Fibroblast of lung (primary cell): ENCODE results near the gene CDR2. TPM values are rescaled to one million over a fixed set of nuclear protein-coding genes. Genes with fewer than 3 reads are reported as not detected.

ENCODE experiments used
- DNase-seq, 2 donors: peaks; one replicate each; pipeline versions ENCODE4 v3.0.0 to v3.0.0-alpha.2; 2010; ENCODE audit warnings: low read depth in 2 of 2
- H2AFZ ChIP-seq: 2 replicates; pipeline ENCODE4 v1.5.1; 2012; ENCODE audit warnings: low read length, control low read depth, inconsistent platforms
- H3K27ac ChIP-seq: 2 replicates; pipeline ENCODE4 v1.5.1; 2011; ENCODE audit warnings: low read length, control low read depth; ENCODE audit not compliant: insufficient read depth
- H3K27me3 ChIP-seq: 2 replicates; pipeline ENCODE4 v1.5.1; 2011; ENCODE audit warnings: mild to moderate bottlenecking, low read length; ENCODE audit not compliant: control insufficient read depth, insufficient read depth
- H3K36me3 ChIP-seq: 2 replicates; pipeline ENCODE4 v1.5.1; 2011; ENCODE audit warnings: low read length; ENCODE audit not compliant: control insufficient read depth, insufficient read depth
- H3K4me1 ChIP-seq: 2 replicates; pipeline ENCODE4 v1.5.1; 2011; ENCODE audit warnings: low read length; ENCODE audit not compliant: control insufficient read depth, insufficient read depth; ENCODE audit errors: extremely low read depth
- H3K4me2 ChIP-seq: 2 replicates; pipeline ENCODE4 v1.5.1; 2011; ENCODE audit warnings: low read length, control low read depth; ENCODE audit not compliant: insufficient read depth; ENCODE audit errors: extremely low read depth
- H3K4me3 ChIP-seq, 4 experiments: fragments of 200-600 bp in 1 of 4; sonication (generic) in 1 of 4; replicated peaks in 1 of 4; 2 replicates each; pipeline ENCODE4 v1.5.1; 2011 to 2016; ENCODE audit warnings: low read length in 4 of 4, low read depth in 3 of 4, mild to moderate bottlenecking in 3 of 4, control low read depth in 2 of 4, inconsistent platforms in 1 of 4, mixed read lengths in 1 of 4; ENCODE audit not compliant: insufficient read depth in 1 of 4; ENCODE audit errors: control extremely low read depth in 1 of 4
- H3K79me2 ChIP-seq: 2 replicates; pipeline ENCODE4 v1.5.1; 2012; ENCODE audit warnings: mild to moderate bottlenecking, low read length, inconsistent platforms; ENCODE audit not compliant: control insufficient read depth, insufficient read depth
- H3K9ac ChIP-seq: 2 replicates; pipeline ENCODE4 v1.5.1; 2011; ENCODE audit warnings: mild to moderate bottlenecking, low read length, control low read depth; ENCODE audit not compliant: insufficient read depth
- H3K9me3 ChIP-seq: 2 replicates; pipeline ENCODE4 v1.5.1; 2012; ENCODE audit warnings: low read depth, low read length; ENCODE audit not compliant: control insufficient read depth, insufficient read depth
- H4K20me1 ChIP-seq: 2 replicates; pipeline ENCODE4 v1.5.1; 2011; ENCODE audit warnings: low read length; ENCODE audit not compliant: control insufficient read depth, insufficient read depth; ENCODE audit errors: extremely low read depth
- EZH2 ChIP-seq: IDR thresholded peaks from 2 replicates; pipeline ENCODE4 v1.5.1; 2012; ENCODE audit warnings: low read length, control low read depth, mild to moderate bottlenecking; ENCODE audit errors: missing control alignments
- polyA plus RNA-seq, 2 donors: library from polyadenylated mRNA; depleted of rRNA in 1 of 2; stranded (reverse) in 1 of 2; unstranded in 1 of 2; fragments of >200 nt; gene quantifications; 2 replicates each; pipeline ENCODE4 v1.2.1, GENCODE V29; 2011 to 2012; ENCODE audit warnings: missing spikeins in 1 of 2
- total RNA-seq: library from RNA; depleted of rRNA; stranded (reverse); fragments of >200 nt; gene quantifications from 2 replicates; pipeline ENCODE4 v1.2.1, GENCODE V29; 2014
- TF ChIP-seq, protein P1 (sequence below), 2 donors: IDR thresholded peaks in 1 of 2; conservative IDR thresholded peaks in 1 of 2; 1 replicate in 1 of 2; 2 replicates in 1 of 2; pipeline ENCODE4 v1.5.1; 2011 to 2012; ENCODE audit warnings: low read length in 2 of 2, control low read depth in 1 of 2, inconsistent platforms in 1 of 2, low read depth in 1 of 2, mild to moderate bottlenecking in 1 of 2

CDR2 gene
- total and polyA plus RNA-seq, 2 donors (not counting 1 experiment from before 2014, with no cell fraction given), result 60.1 to 73.8 TPM

DNA sequence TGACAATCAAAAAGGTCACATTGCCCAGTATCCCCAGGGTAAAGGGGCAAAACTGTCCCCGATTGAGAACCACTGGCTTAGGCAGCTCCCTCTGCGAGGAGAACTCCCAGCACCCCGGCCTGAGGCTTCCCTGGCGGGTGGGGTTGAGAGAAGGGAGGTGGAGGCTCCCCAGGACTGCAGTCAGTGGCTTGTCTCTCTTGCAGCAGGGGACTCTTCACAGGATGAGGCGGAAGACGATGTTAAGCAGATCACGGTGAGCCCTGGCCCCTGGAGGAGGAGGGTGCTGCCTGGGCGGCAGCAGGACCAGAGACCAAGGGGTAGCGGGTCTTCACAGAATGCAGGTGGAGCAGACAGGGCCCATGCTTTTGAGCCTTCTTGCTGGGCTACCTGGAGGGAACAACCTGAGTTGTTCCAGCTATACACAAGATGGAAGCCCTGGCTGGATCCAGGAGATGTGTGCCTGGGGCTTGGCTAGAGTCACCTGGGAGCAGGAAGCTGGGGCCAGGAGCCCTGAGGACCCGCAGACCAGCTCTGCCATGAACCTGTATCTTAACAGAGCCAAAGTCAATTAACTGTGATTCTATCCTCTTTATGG is 60.4 kb downstream of the CDR2 start:
- peaks cover 15% of the 10 kb centered on the region for H3K36me3 ChIP-seq
- TF ChIP-seq, protein P1, sequence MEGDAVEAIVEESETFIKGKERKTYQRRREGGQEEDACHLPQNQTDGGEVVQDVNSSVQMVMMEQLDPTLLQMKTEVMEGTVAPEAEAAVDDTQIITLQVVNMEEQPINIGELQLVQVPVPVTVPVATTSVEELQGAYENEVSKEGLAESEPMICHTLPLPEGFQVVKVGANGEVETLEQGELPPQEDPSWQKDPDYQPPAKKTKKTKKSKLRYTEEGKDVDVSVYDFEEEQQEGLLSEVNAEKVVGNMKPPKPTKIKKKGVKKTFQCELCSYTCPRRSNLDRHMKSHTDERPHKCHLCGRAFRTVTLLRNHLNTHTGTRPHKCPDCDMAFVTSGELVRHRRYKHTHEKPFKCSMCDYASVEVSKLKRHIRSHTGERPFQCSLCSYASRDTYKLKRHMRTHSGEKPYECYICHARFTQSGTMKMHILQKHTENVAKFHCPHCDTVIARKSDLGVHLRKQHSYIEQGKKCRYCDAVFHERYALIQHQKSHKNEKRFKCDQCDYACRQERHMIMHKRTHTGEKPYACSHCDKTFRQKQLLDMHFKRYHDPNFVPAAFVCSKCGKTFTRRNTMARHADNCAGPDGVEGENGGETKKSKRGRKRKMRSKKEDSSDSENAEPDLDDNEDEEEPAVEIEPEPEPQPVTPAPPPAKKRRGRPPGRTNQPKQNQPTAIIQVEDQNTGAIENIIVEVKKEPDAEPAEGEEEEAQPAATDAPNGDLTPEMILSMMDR (conservative IDR thresholded peaks at IDR 0.05 in 1 of 2, IDR thresholded peaks at IDR 0.05 in 1 of 2; ENCODE audit: low read depth in 1 of 2, low read length in 2 of 2), result no peak
- TF ChIP-seq EZH2, result no peak
- no peak for DNase-seq

DNA sequence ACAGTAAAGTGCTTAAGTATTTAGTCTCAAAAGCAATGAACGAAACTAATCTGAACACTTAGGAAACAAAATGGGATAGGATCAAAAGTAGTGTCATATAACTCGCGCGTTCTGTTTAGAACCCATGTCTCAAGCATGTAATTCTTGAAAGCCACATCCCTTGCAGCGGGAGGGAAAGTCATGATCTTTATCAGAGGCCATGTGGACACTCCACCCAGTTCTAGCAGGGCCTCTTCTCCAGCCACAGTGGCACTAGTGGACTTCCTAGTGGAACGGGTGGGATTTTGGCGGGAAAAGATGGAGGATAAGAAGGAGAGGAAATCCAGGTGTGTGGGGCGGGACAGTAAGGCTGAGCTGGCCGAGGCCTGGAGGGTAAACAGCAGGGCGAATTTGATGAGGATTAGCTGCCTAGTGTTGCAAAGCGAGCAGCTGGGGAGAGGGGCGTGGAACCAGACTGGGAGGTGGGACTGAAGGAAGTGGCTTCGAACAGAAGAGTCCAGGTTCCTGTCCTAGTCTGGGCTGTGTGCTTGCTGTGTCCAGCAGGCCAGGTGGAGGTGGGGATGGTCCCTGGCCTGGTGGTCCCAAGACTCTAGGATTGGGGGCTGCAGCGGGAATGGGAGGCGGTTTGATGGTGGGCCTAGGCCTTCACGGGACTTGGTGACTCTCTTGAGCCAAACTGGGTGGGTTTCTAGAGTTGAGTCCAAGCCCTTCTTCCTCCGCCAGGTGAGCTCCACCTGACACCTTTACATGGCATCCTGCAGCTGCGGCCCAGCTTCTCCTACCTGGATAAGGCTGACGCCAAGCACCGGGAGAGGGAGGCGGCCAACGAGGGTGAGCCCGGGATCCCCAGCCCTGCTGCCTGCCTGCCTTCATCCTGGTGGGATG is 61.3 kb downstream of the CDR2 start:
- peaks cover 19% of the 10 kb centered on the region for H3K36me3 ChIP-seq
- H3K4me2 ChIP-seq, result no peak overlapping the region
- DNase-seq, result no peak
- no peak overlapping the region for H3K27ac ChIP-seq
- H3K79me2 ChIP-seq, result no peaks in the 10 kb centered on the region
- no peak overlapping the region for H2AFZ ChIP-seq
- no peaks in the 10 kb centered on the region for H3K27me3 ChIP-seq
- H3K9me3 ChIP-seq, result no peaks in the 10 kb centered on the region
- H3K4me1 ChIP-seq, result no peaks in the 10 kb centered on the region
- no peak overlapping the region for H3K4me3 ChIP-seq
- H4K20me1 ChIP-seq, result no peaks in the 10 kb centered on the region
- H3K9ac ChIP-seq, result no peak overlapping the region
- TF ChIP-seq EZH2, result no peak
- TF ChIP-seq, protein P1 (conservative IDR thresholded peaks at IDR 0.05 in 1 of 2, IDR thresholded peaks at IDR 0.05 in 1 of 2; ENCODE audit: low read depth in 1 of 2, low read length in 2 of 2), result no peak

More for the DNA sequence above, 60.4 kb downstream of the CDR2 start:
- Histone ChIP-seq H4K20me1 (no peaks in the 10 kb centered on the region), H3K9ac (no peak overlapping the region), H3K4me1 (no peaks in the 10 kb centered on the region), H3K4me2 (no peak overlapping the region), H3K79me2 (no peaks in the 10 kb centered on the region), H3K27me3 (no peaks in the 10 kb centered on the region), H3K27ac (no peak overlapping the region), H3K4me3 (no peak overlapping the region), H3K9me3 (no peaks in the 10 kb centered on the region), H2AFZ (no peak overlapping the region)

DNA sequence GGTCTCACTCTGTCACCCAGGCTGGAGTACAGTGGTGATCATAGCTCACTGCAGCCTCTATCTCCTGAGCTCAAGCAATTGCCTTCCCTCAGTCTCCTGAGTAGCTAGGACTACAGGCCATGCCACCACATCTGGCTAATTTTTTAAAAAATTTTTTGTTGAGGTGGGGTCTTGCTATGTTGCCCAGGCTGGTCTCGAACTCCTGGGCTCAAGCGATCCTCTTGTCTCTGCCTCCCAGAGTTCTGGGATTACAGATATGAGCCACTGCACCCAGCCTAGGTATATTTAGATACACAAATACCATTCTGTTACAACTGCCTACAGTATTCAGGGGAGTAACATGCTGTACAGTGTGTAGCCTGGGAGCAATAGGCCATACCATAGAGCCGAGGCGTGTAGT is 62.9 kb downstream of the CDR2 start:
- H3K36me3 ChIP-seq, result peaks cover 24% of the 10 kb centered on the region
- H2AFZ ChIP-seq, result no peak overlapping the region
- no peaks in the 10 kb centered on the region for H3K27me3 ChIP-seq
- no peak overlapping the region for H3K9ac ChIP-seq
- no peaks in the 10 kb centered on the region for H3K9me3 ChIP-seq
- no peaks in the 10 kb centered on the region for H3K4me1 ChIP-seq
- TF ChIP-seq EZH2, result no peak
- TF ChIP-seq, protein P1 (conservative IDR thresholded peaks at IDR 0.05 in 1 of 2, IDR thresholded peaks at IDR 0.05 in 1 of 2; ENCODE audit: low read depth in 1 of 2, low read length in 2 of 2), result no peak
- no peak for DNase-seq
- H3K27ac ChIP-seq, result no peak overlapping the region
- H3K79me2 ChIP-seq, result no peaks in the 10 kb centered on the region
- H4K20me1 ChIP-seq, result no peaks in the 10 kb centered on the region
- no peak overlapping the region for H3K4me2 ChIP-seq
- H3K4me3 ChIP-seq, result no peak overlapping the region
